ENCODE measurements around the gene IRF3.
A peak's percentile ranks its signal among the peaks of the same experiment; 100 is the strongest.

Gene IRF3

DNA sequence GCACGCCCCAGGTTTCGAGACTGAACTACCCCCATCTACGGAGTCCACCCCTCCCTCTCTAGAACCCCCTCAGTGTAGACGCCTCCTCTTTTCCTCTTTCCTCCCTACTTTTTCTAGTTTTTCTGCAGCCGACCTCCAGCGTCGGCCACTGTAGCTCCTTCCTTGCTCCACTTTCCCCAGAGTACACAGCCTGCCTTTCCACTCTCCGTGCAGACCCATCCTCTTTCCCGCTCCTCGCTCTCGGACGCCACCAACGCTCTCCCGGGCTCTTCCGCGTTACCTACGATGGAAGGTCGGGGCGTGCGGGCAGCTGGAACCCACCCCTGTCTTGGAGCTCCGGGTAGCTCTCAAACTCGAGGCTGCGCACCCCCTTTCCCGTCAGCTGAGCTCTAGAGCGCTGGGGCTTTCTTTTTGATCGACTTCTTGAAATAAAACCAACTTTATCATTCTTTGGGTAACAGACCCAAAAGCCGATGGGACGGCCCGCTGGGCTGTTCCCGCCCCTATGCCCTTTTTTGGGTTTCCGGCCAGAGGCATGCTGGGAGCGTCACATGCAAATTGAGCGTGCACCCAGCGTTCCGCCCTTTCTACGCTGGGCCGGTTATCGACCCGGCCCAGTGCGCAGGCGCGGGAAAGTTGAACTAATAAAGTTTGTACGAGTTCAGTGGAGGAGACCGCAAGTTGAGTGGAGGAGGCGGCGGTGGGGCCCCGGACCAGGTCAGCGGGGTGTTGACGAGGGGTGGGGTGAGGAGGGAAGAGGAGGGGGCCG lies at the start of gene IRF3, which contains the start of gene BCL2L12:
IRF3 (minus strand) TSS at position 507 of the 769 bp plus-strand sequence. CDS start 1,019 bp downstream, outside the sequence.
BCL2L12 (plus strand) TSS at position 583 of the 769 bp plus-strand sequence. CDS start 760 bp downstream, outside the sequence.
- peak; percentile 89 for DNase-seq

- no peak for DNase-seq
These were observed 47.7 kb upstream of the IRF3 start for GRCh38 chr19:49713236-49713845.

GRCh38 chr19:49712397-49712859 lies 46.8 kb upstream of the IRF3 start:
- no peak for DNase-seq

DNA sequence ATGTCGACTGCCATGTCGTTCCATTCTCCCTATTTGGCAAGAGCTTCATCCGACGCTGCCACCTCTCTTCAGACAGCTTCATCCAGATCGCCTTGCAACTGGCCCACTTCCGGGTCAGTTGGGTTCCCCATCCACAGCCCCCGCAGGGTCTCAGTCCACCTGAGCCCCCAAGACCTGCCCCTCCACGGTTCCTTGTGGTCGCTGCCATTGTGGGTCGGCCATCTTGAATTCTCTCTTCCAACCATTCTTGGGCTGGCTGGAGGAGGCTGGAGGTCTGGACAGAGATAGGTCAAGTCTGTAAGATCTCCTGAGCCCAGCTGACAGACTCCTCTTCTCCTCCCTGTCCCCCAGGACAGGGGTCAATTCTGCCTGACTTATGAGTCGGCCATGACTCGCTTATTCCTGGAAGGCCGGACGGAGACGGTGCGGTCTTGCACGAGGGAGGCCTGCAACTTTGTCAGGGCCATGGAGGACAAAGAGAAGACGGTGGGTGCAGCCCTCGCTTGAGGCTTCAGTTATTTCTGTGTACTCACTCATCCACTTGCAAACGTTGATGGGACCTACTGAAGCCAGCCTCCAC lies 44.8 kb upstream of the IRF3 start:
- DNase-seq, result no peak

- no peak for DNase-seq
These were observed 40.3 kb upstream of the IRF3 start for GRCh38 chr19:49705919-49706318.

GRCh38 chr19:49704888-49705642 lies 39.4 kb upstream of the IRF3 start:
- DNase-seq, result no peak

- DNase-seq, result no peak
These were observed 35.7 kb upstream of the IRF3 start for GRCh38 chr19:49701271-49701786.

DNA sequence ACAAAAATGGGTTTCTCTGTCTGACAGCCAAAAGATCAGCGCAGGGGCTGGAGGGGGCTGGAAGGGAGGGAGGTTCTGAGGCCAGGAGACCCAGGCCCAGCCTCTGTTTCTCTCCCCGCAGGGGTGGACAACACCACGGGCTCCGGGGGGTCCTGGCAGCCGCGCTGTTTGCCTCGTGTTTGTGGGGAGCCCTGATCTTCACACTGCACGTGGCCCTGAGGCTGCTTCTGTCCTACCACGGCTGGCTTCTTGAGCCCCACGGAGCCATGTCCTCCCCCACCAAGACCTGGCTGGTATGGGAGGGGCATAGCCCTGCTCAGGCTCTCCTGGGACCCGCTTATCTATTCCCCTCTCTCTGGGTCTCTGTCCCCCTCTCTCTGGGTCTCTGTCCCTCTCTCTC lies 34.9 kb upstream of the IRF3 start:
- no peak for DNase-seq

DNA sequence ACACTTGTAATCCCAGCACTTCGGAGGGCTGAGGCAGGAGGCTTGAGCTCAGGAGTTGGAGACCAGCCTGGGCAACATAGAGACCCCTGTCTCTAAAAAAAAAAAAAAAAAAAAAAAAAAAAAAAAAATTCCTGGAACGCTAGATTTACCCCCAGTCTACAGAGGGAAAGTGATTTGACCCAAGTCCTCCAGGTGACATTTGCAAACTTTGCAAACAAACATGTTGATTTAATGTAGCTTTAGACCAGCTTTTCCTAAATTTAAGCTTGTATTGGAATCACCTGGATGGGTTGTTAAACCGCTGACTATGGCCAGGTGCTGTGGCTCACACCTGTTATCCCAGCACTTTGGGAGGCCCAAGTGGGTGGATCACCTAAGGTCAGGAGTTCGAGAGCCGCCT lies 33.7 kb upstream of the IRF3 start:
- no peak for DNase-seq

DNA sequence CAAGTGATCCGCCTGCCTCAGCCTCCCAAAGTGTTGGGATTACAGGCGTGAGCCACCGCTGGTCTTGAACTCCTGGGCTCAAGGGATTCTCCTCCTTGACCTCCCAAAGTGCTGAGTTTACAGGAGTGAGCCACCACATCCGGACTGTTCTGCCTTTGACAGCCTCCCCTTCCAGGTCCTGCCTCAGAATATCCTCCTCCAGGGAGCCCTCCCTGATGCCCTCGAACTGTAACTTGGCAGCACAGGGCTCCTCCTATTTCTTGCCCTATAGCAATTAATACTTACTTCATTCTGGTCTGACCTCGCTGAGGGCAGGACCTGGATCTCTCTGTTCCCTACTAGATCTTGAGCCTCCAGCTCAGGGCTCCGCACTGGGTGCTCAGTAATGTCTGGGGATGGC lies 31.2 kb upstream of the IRF3 start:
- DNase-seq, result no peak

- no peak for DNase-seq
These were observed 30.5 kb upstream of the IRF3 start for GRCh38 chr19:49696115-49696514.

DNA sequence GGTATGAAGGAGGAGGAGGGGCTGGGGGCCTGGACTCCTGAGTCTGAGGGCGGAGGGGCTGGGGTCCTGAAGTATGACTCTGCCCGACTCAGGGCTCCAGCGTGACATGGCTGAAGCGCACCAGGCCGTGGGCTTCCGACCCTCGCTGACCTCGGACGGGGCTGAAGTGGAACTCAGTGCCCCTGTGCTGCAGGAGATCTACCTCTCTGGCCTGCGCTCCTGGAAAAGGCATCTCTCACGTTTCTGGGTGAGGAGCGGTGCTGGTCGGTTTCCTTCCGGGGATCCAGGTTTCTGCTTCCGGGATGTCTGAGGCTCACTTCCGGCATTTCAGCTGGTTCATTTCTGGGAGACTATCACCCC lies 26.5 kb upstream of the IRF3 start:
- DNase-seq, result no peak

DNA sequence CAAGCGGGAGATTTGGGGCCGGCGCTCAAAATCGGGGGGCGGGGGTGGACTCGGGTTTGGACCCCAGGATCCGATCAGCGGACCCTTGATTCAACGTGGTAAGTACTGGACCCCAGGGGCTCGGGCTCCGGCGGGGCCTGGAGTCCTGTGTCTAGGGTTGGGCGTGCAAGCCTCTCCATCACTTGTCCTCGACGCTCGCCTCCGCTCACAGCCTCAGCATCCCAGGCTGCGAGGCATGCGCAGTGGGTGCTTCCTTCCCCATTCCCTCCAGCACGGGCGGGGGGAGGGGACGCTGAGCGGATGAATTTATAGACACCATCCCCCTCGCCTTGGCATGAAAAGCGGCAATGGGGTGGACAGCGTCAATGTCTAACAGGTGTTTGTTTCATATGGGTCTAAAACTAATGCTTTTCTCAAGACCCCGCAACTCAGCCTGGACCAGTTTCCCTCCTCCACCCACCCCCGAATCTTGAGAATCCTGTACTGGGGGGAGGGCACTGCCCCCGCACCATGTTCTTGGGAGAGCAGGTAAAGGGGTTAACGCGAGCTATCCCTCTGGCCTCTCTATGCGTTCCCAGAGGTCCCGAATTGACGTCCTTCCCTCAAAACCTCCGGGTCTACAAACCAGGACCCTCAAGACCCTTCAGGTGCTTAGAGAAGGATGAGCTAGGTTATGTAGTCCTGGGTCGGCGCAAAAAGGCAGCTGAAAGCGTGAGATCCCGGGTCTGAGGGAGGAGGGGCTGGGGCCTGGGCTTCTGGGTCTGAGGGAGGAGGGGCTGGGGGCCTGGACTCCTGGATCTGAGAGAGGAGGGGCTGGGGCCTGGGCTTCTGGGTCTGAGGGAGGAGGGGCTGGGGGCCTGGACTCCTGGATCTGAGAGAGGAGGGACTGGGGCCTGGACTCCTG lies 25.8 kb upstream of the IRF3 start:
- no peak for DNase-seq

DNA sequence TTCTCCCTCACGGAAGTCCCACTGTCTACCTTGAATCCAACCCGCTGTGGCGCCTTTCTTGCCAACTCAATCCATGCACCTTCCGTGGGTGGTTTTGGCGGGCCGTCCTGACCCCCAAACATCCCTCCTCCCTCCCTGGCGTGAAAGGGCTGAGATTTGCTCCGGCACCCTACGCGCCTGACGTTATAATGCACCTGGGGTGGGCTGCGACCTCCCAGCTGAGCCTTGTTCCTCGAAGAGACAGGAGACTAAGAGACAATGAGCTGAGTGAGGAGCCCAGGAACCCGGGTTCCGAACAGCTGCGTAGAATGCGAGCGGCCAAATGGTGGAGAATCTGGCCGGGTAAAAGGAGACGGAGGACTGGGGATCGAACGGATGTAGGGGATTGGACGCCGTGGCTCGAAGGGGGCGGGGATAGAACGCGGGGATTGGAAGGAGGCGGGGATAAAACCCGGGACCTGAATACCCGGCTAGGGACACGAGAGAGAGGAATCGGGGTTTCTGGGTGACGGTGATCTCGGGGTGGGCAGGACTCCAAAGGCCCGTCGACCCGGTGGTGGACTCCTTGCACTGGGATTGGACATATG lies 25.1 kb upstream of the IRF3 start, which contains the start of gene CPT1C:
CPT1C (plus strand) TSS at position 461 of the 587 bp plus-strand sequence. CDS start 1,137 bp downstream, outside the sequence.
- DNase-seq, result no peak

- DNase-seq, result no peak
These were observed 24.5 kb upstream of the IRF3 start for GRCh38 chr19:49690079-49690655.

GRCh38 chr19:49689133-49690078 lies 23.7 kb upstream of the IRF3 start, which contains the start of gene ADM5:
ADM5 (plus strand) TSS chr19:49689594; CDS start chr19:49689838, 244 bp downstream.
- DNase-seq, result no peak

GRCh38 chr19:49688531-49689132 lies 23.0 kb upstream of the IRF3 start:
- DNase-seq, result no peak

GRCh38 chr19:49687566-49688316 lies 22.1 kb upstream of the IRF3 start:
- no peak for DNase-seq
